Lower leg skin (tissue), 3 donors: ENCODE measurements around the gene STK10.

ENCODE experiments used
- CTCF ChIP-seq, 3 donors: fragments of 450-650 bp; IDR thresholded peaks; one replicate each; pipeline ENCODE4 v1.5.1; 2016; ENCODE audit warnings: antibody characterized with exemption in 3 of 3, mild to moderate bottlenecking in 3 of 3, moderate library complexity in 2 of 3
- POLR2A ChIP-seq, 2 donors: fragments of 450-650 bp; IDR thresholded peaks; one replicate each; pipeline ENCODE4 v1.6.1; 2016 to 2017; ENCODE audit warnings: antibody characterized with exemption in 2 of 2, mild to moderate bottlenecking in 1 of 2, moderate library complexity in 1 of 2

- TF ChIP-seq CTCF (IDR thresholded peaks at IDR 0.05) (no peak), POLR2A (IDR thresholded peaks at IDR 0.05) (no peak)
Measured at GRCh38 chr5:172098046-172098445, 90.0 kb downstream of the STK10 start.
